ENCODE measurements around the gene FCN1. TPM values are rescaled to one million over a fixed set of nuclear protein-coding genes. Genes with fewer than 3 reads are reported as not detected.

FCN1 gene
- polyA plus RNA-seq, 3 donors = 2,884 to 7,680 (median 6,268) TPM

- Histone ChIP-seq H3K27ac (ENCODE audit: low read depth in 1 of 2, low read length in 2 of 2) (no peak overlapping the region), H2AFZ (ENCODE audit: insufficient read depth, low read depth, low read length, poor library complexity, severe bottlenecking) (no peak overlapping the region), H3K4me3 (replicated peaks in 1 of 3; ENCODE audit: low read depth in 2 of 3, low read length in 3 of 3) (no peak overlapping the region), H3K4me2 (replicated peaks; ENCODE audit: extremely low read depth, low read length, poor library complexity, severe bottlenecking) (no peak overlapping the region), H4K20me1 (ENCODE audit: insufficient read depth, low read length) (no peaks in the 10 kb centered on the region), H3K4me1 (ENCODE audit: control insufficient read depth in 1 of 2, insufficient read depth in 2 of 2, low read length in 2 of 2) (peaks cover 33 to 62% of the 10 kb centered on the region in 2 donors), H3K36me3 (replicated peaks in 1 of 2; ENCODE audit: control insufficient read depth in 1 of 2, insufficient read depth in 2 of 2, low read length in 2 of 2) (no peaks in the 10 kb centered on the region), H3K9ac (ENCODE audit: insufficient read depth, low read length, poor library complexity, severe bottlenecking) (no peak overlapping the region), H3K9me3 (replicated peaks in 1 of 2; ENCODE audit: control insufficient read depth in 1 of 2, insufficient read depth in 1 of 2, low read length in 2 of 2) (peaks cover 8 to 17% of the 10 kb centered on the region in 2 donors), H3K27me3 (ENCODE audit: control insufficient read depth in 2 of 2, insufficient read depth in 2 of 2, low read length in 2 of 2) (peaks cover 0 to 2% of the 10 kb centered on the region in 2 donors), H3K79me2 (ENCODE audit: insufficient read depth, low read length) (no peaks in the 10 kb centered on the region)
- peaks cover 4 to 7% of the 10 kb centered on the region in 2 donors for H3K36me3 Mint-ChIP-seq
- H3K27ac Mint-ChIP-seq = no peak overlapping the region
- peaks cover 0 to 17% (median 5%) of the 10 kb centered on the region in 7 donors for H3K9me3 Mint-ChIP-seq
- TF ChIP-seq CTCF (IDR thresholded peaks at IDR 0.05) = no peak
- no peak for DNase-seq
- H3K4me1 Mint-ChIP-seq = peaks cover 49% of the 10 kb centered on the region
- H3K27me3 Mint-ChIP-seq (ENCODE audit: low read depth in 3 of 3) = peaks cover 20 to 28% (median 27%) of the 10 kb centered on the region in 3 donors
- intact Hi-C loops (cut with micrococcal nuclease) = no loop called here
- WGBS (ENCODE audit: insufficient coverage) = 95% methylated on average over 17 of the region's 19 CpGs
- peak overlapping the region in 1 of 2 donors; percentile 39 for H3K4me3 Mint-ChIP-seq
These were observed 45.3 kb upstream of the FCN1 start for GRCh38 chr9:134962973-134963364.

GRCh38 chr9:134962065-134962972 is 44.6 kb upstream of the FCN1 start:
- Histone ChIP-seq H3K4me1 (ENCODE audit: control insufficient read depth in 1 of 2, insufficient read depth in 2 of 2, low read length in 2 of 2) (peaks cover 29 to 55% of the 10 kb centered on the region in 2 donors), H3K27ac (ENCODE audit: low read depth in 1 of 2, low read length in 2 of 2) (no peak overlapping the region), H3K79me2 (ENCODE audit: insufficient read depth, low read length) (no peaks in the 10 kb centered on the region), H3K9ac (ENCODE audit: insufficient read depth, low read length, poor library complexity, severe bottlenecking) (no peak overlapping the region), H3K27me3 (ENCODE audit: control insufficient read depth in 2 of 2, insufficient read depth in 2 of 2, low read length in 2 of 2) (peaks cover 0 to 2% of the 10 kb centered on the region in 2 donors), H3K4me3 (replicated peaks in 1 of 3; ENCODE audit: low read depth in 2 of 3, low read length in 3 of 3) (no peak overlapping the region), H3K36me3 (replicated peaks in 1 of 2; ENCODE audit: control insufficient read depth in 1 of 2, insufficient read depth in 2 of 2, low read length in 2 of 2) (no peaks in the 10 kb centered on the region), H3K4me2 (replicated peaks; ENCODE audit: extremely low read depth, low read length, poor library complexity, severe bottlenecking) (no peak overlapping the region), H4K20me1 (ENCODE audit: insufficient read depth, low read length) (no peaks in the 10 kb centered on the region), H3K9me3 (replicated peaks in 1 of 2; ENCODE audit: control insufficient read depth in 1 of 2, insufficient read depth in 1 of 2, low read length in 2 of 2) (peaks cover 8 to 17% of the 10 kb centered on the region in 2 donors), H2AFZ (ENCODE audit: insufficient read depth, low read depth, low read length, poor library complexity, severe bottlenecking) (no peak overlapping the region)
- Mint-ChIP-seq H3K36me3 (peaks cover 4 to 7% of the 10 kb centered on the region in 2 donors), H3K27ac (peak overlapping the region in 2 of 7 donors; percentile 9 to 40), H3K4me3 (peak overlapping the region in 1 of 2 donors; percentile 39), H3K9me3 (peaks cover 0 to 17% (median 5%) of the 10 kb centered on the region in 7 donors), H3K27me3 (ENCODE audit: low read depth in 3 of 3) (peaks cover 13 to 22% (median 22%) of the 10 kb centered on the region in 3 donors), H3K4me1 (peaks cover 42% of the 10 kb centered on the region)
- WGBS (ENCODE audit: insufficient coverage) = 92% methylated on average over 9 of the region's 16 CpGs
- TF ChIP-seq CTCF (IDR thresholded peaks at IDR 0.05) = no peak
- no peak for DNase-seq
- intact Hi-C loops (cut with micrococcal nuclease) = no loop called here

Data from CD14-positive monocyte (primary cell).